Prostate gland (tissue), 2 donors: ENCODE results near the gene SPACA4. TPM values are rescaled to one million over a fixed set of nuclear protein-coding genes. Genes with fewer than 3 reads are reported as not detected.

Experiments used
- DNase-seq: peaks from one replicate; pipeline ENCODE4 v3.0.0-alpha.2; 2019; ENCODE audit warnings: low spot score
- H3K27ac ChIP-seq, 2 donors: fragments of 200-600 bp; sonication (generic); 2 replicates each; pipeline ENCODE4 v1.5.1; 2017 to 2019
- H3K27me3 ChIP-seq: fragments of 200-600 bp; sonication (generic); replicated peaks from 2 replicates; pipeline ENCODE4 v1.5.1; 2019; ENCODE audit not compliant: insufficient read depth
- H3K36me3 ChIP-seq, 2 donors: fragments of 200-600 bp; sonication (generic); 1 replicate in 1 of 2; 2 replicates in 1 of 2; pipeline versions ENCODE4 v1.5.1 to v1.8.1; 2017 to 2019
- H3K4me1 ChIP-seq: fragments of 200-600 bp; sonication (generic); replicated peaks from 2 replicates; pipeline ENCODE4 v1.5.1; 2019
- H3K4me3 ChIP-seq, 2 donors: fragments of 200-600 bp; sonication (generic); 2 replicates each; pipeline ENCODE4 v1.5.1; 2017 to 2019
- H3K9me3 ChIP-seq: fragments of 200-600 bp; sonication (generic); 2 replicates; pipeline ENCODE4 v1.5.1; 2017
- CTCF ChIP-seq, 4 experiments: fragments of 200-600 bp in 2 of 4; fragments of 450-650 bp in 2 of 4; sonication (generic) in 2 of 4; IDR thresholded peaks; 1 replicate in 3 of 4; 2 replicates in 1 of 4; pipeline ENCODE4 v1.5.1; 2016 to 2019; ENCODE audit warnings: antibody characterized with exemption in 4 of 4, mild to moderate bottlenecking in 2 of 4, moderate library complexity in 2 of 4
- POLR2A ChIP-seq: fragments of 450-650 bp; IDR thresholded peaks from one replicate; pipeline ENCODE4 v1.6.1; 2016; ENCODE audit warnings: antibody characterized with exemption, mild to moderate bottlenecking
- POLR2AphosphoS5 ChIP-seq: sonication (generic); formaldehyde crosslinking; IDR thresholded peaks from one replicate; pipeline ENCODE4 v1.6.1; 2017; ENCODE audit warnings: antibody characterized with exemption
- WGBS: methylation state at CpG from one replicate; pipeline ENCODE4 v1.1.5; 2018; 5-methylcytosine and 5-hydroxymethylcytosine counted together
- intact Hi-C: fragments of 100-400 bp; cut with DNase I; formaldehyde crosslinking; loops from one replicate; pipeline ENCODE4 v1.14.2; 2022
- total RNA-seq, 2 donors: library from RNA; depleted of rRNA; stranded (reverse); fragments of >200 nt; gene quantifications; one replicate each; pipeline ENCODE4 v1.1.0, GENCODE V29; 2016

Gene SPACA4
- total RNA-seq, 2 donors from 2014 or later = 0.32 to 6.0 TPM

DNA sequence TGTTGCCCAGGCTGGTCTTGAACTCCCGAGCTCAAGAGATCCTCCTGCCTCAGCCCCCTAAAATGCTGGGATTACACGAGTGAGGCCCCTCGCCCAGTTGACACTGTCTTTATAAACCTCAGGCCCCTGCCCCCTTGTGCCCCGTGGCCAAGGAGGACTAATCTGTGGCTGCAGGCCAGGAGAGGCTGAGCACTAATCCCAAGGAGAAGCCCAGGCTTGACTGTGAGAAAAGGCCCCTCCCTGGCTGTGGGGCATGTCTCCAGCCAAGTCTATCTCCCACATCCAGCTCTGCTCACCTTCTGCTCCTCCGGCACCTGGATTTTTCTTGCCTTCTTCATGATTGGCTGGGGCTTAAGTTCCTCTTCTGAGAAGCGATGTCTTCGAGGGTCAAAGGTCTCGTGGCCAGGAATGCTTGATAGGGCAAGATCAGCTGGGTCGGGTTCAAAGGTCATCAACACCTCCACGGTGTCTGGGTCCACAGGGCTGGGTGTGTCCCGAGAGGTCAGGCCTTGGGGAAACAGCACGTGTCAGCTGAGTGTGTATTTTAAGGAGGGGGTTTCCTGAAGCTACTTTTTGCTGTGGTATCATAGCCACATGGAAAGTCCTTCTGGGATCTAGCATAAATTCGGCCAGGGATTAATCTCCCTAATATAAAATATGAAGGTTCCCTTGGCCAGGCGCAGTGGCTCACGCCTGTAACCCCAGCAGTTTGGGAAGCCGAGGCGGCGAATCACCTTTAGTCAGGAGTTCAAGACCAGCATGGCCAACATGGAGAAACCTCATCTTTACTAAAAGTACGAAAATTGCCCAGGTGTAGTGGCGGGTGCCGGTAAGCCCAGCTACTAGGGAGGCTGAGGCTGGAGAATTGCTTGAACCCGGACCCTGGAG, 26.9 kb downstream of the SPACA4 start:
- no peak for DNase-seq
- TF ChIP-seq POLR2AphosphoS5 (no peak), POLR2A (no peak), CTCF (IDR thresholded peaks at IDR 0.05) (no peak)
- WGBS = 59% methylated on average over 22 of the region's 22 CpGs
- Histone ChIP-seq H3K4me3 (no peak overlapping the region), H3K27me3 (no peaks in the 10 kb centered on the region), H3K27ac (peak overlapping the region; percentile 98 to 99), H3K9me3 (no peaks in the 10 kb centered on the region), H3K36me3 (no peaks in the 10 kb centered on the region), H3K4me1 (peaks cover 15% of the 10 kb centered on the region)
- intact Hi-C loops = no loop called here

DNA sequence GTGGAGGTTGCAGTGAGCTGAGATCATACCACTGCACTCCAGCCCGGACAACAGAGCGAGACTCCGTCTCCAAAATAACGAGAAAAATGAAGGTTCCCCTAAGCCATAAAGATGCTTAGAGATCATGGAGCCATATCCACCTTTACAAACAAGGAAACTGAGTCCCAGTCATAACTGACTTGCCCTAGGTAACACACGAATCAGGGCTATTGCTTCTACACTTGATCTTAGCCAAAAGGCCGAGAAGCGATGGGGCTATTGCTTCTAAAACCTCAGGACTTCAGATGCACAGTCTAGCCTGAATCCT, 27.4 kb downstream of the SPACA4 start:
- intact Hi-C loops = no loop called here
- WGBS = 36% methylated on average over 7 of the region's 7 CpGs
- H3K9me3 ChIP-seq = no peaks in the 10 kb centered on the region
- peak overlapping the region; percentile 98 to 99 for H3K27ac ChIP-seq
- peak overlapping the region in 1 of 2 donors; percentile 72 for H3K4me3 ChIP-seq
- no peak for TF ChIP-seq POLR2AphosphoS5
- no peak for TF ChIP-seq CTCF (IDR thresholded peaks at IDR 0.05)
- TF ChIP-seq POLR2A = no peak
- no peaks in the 10 kb centered on the region for H3K27me3 ChIP-seq
- no peaks in the 10 kb centered on the region for H3K36me3 ChIP-seq
- no peak for DNase-seq
- peaks cover 15% of the 10 kb centered on the region for H3K4me1 ChIP-seq

- H3K9me3 ChIP-seq = no peaks in the 10 kb centered on the region
- peaks cover 15% of the 10 kb centered on the region for H3K4me1 ChIP-seq
- WGBS = 4% methylated on average over 36 of the region's 37 CpGs
- intact Hi-C loops = no loop called here
- peak overlapping the region; percentile 72 to 77 for H3K4me3 ChIP-seq
- H3K36me3 ChIP-seq = no peaks in the 10 kb centered on the region
- DNase-seq = peak; percentile 97
- TF ChIP-seq POLR2AphosphoS5 (peak; percentile 99), POLR2A (peak; percentile 86), CTCF (IDR thresholded peaks at IDR 0.05) (peak in 1 of 4 experiments; percentile 26)
- H3K27me3 ChIP-seq = no peaks in the 10 kb centered on the region
- peak overlapping the region; percentile 98 to 99 for H3K27ac ChIP-seq
Observed at GRCh38 chr19:48634424-48635262, 28.1 kb downstream of the SPACA4 start.

DNA sequence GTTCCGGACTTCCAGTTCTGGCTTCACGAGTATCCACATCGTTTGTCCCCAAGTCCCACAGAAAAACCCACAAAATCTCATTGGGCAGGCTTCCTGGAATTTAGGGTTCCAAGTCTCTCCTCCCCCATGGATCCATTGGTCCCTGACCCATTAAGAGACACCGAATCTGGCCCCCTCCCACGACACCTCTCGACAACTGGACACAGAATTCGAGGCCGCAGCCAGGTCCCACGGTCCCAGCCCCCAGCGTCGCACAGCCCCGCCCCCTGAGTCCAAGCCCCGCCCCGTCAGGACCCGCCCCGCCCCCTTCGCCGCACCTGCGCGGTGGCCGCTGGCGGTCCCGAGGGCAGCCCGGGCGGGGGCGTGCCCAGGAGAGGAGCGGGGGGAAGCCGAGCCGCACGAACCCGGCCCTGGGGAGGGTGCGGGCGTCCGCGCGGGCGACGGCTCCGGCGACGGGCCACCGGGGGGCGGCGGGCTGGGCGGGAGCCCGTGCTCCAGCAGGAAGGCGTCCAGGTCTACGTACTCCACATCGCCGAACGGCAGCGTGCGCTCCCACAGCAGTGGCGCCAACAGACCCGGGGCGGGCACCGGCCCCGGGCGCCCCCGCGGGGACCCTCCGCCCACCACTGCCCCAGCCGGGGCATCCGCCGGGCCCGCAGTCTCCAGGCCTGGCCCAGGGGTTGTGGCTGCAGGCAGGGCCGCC, 28.9 kb downstream of the SPACA4 start:
- intact Hi-C loops = no loop called here
- 1% methylated on average over 29 of the region's 67 CpGs for WGBS
- peak; percentile 73 for DNase-seq

More for the DNA sequence above, 28.9 kb downstream of the SPACA4 start:
- TF ChIP-seq POLR2A (peak; percentile 93), POLR2AphosphoS5 (peak; percentile 51), CTCF (IDR thresholded peaks at IDR 0.05) (peak in 1 of 4 experiments; percentile 26)
- H3K9me3 ChIP-seq = no peaks in the 10 kb centered on the region
- peak overlapping the region; percentile 72 to 77 for H3K4me3 ChIP-seq
- no peaks in the 10 kb centered on the region for H3K36me3 ChIP-seq
- no peaks in the 10 kb centered on the region for H3K27me3 ChIP-seq
- peaks cover 15% of the 10 kb centered on the region for H3K4me1 ChIP-seq
- H3K27ac ChIP-seq = peak overlapping the region; percentile 98 to 99
